SU-DHL-6 (cell line): ENCODE data around the gene MYO9A.

ENCODE experiments used
- CTCF ChIP-seq: fragments of 200-600 bp; sonication (generic); IDR thresholded peaks from one replicate; pipeline ENCODE4 v1.5.1; 2017; ENCODE audit warnings: antibody characterized with exemption, mild to moderate bottlenecking, low read length, moderate library complexity; ENCODE audit not compliant: insufficient read depth, poor library complexity, severe bottlenecking
- EZH2phosphoT487 ChIP-seq: fragments of 200-600 bp; sonication (generic), shearing (Covaris generic); conservative IDR thresholded peaks from 2 replicates; pipeline ENCODE4 v1.6.1; 2018; ENCODE audit warnings: mild to moderate bottlenecking, antibody characterized with exemption, low read length, moderate library complexity, mixed read lengths

GRCh38 chr15:71806452-71806931, 311.5 kb downstream of the MYO9A start:
- TF ChIP-seq CTCF (no peak), EZH2phosphoT487 (no peak)
